Effector memory CD4-positive, alpha-beta T cell (primary cell): ENCODE measurements around the gene EFHD2.
"Not testable (repeated sequence)": the region's sequence is repeated elsewhere in the genome, so short reads cannot be mapped to it uniquely, and the experiment has no call there.

Experiments used
- DNase-seq, 3 donors: peaks; one replicate each; pipeline ENCODE4 v3.0.0-alpha.2; 2020
- H3K27ac ChIP-seq: 2 replicates; pipeline ENCODE4 v1.7.0; 2013; ENCODE audit warnings: mild to moderate bottlenecking, low read length, moderate library complexity; ENCODE audit not compliant: insufficient read depth, poor library complexity, severe bottlenecking
- H3K27me3 ChIP-seq: replicated peaks from 2 replicates; pipeline ENCODE4 v1.7.0; 2013; ENCODE audit warnings: mild to moderate bottlenecking, low read length; ENCODE audit not compliant: insufficient read depth, control insufficient read depth, poor library complexity, severe bottlenecking
- H3K36me3 ChIP-seq: 2 replicates; pipeline ENCODE4 v1.7.0; 2013; ENCODE audit warnings: mild to moderate bottlenecking, low read length, moderate library complexity; ENCODE audit not compliant: control insufficient read depth, insufficient read depth
- H3K4me1 ChIP-seq: 2 replicates; pipeline ENCODE4 v1.7.0; 2013; ENCODE audit warnings: low read length, mild to moderate bottlenecking; ENCODE audit not compliant: control insufficient read depth, insufficient read depth, poor library complexity, severe bottlenecking
- H3K4me3 ChIP-seq: 2 replicates; pipeline ENCODE4 v1.7.0; 2013; ENCODE audit warnings: low read length, low read depth, mild to moderate bottlenecking; ENCODE audit not compliant: insufficient read depth, poor library complexity, severe bottlenecking
- H3K9me3 ChIP-seq: 2 replicates; pipeline ENCODE4 v1.7.0; 2013; ENCODE audit warnings: mild to moderate bottlenecking, low read length, moderate library complexity; ENCODE audit not compliant: control insufficient read depth

The EFHD2 gene

DNA sequence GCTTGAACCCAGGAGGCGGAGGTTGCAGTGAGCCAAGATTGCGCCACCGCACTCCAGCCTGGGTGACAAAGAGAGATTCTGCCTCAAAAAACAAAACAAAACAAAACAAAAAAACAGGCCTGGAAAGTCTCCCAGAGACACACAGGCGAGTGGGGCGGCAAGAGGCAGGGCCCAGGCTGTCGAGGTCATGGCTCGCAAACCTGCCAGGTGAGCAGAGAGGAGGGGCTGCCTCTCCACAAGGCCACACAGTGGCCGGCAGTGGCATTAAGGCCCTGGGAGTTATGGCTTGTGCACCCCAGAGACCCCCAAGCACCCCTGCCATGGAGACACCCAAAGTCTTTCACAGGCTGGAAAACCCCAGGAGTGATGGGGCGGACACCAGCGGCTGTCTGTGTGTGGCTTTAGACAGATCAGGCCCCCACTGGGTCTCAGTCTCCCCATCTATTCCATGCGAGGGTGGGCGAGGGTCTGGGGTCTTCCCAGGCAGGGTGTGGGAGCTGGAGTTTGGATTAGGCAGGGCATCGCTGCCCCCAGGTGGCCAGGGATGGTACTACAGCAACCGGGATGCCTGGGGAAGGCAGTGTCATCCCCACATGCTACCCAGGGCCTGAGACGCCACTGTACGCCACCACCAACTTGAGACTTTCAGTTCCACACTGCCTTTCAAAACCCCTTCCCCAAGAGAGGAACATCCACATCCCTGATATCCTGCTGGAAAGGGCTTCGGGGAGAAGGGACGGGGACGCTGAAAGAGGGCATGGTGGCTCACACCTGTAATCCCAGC lies 21.3 kb downstream of the EFHD2 start:
- Histone ChIP-seq H3K4me1 (no peaks in the 10 kb centered on the region), H3K4me3 (no peak overlapping the region), H3K36me3 (peaks cover 30% of the 10 kb centered on the region), H3K27ac (peak overlapping the region; percentile 46), H3K27me3 (no peaks in the 10 kb centered on the region), H3K9me3 (no peaks in the 10 kb centered on the region)
- peak; percentile 49 to 55 (median 54) for DNase-seq

DNA sequence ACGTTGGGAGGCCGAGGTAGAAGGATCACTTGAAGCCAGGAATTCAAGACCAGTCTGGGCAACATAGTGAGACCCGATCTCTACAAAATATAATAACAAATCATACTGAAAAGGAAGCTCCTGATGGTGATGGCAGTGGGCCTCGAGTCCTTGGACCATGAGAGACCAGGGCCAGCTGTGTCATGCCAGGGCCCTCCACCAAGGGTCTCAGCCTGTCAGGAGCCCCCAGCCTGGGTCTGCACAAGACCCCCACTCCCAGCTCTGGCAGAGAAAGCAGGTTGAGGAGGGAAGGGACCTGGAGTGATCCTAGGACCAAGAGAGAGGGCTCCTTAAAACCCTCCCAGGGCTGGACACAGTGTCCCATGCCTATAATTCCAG lies 21.9 kb downstream of the EFHD2 start:
- Histone ChIP-seq H3K27me3 (no peaks in the 10 kb centered on the region), H3K9me3 (no peaks in the 10 kb centered on the region), H3K36me3 (peaks cover 25% of the 10 kb centered on the region), H3K27ac (no peak overlapping the region), H3K4me1 (no peaks in the 10 kb centered on the region), H3K4me3 (no peak overlapping the region)
- no peak for DNase-seq

DNA sequence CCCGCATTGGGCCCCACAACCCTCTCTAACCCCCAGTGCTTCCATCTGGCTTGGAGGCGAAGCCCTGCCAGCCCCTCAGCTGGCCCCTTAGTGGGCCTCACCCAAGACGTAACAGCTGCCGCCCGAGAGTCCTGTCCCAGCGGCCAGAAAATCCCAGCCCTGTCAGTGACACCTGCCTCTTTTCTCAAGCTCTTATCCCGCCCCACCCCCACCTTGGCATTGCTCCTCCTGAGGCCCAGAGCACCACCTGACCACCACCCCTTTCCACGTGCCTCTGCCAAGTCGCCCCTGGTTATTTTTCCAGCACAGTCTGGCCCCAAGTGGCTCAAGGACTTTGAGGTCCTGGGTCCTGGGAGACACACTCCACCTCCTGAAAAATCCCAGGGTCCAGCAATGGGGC lies 22.6 kb downstream of the EFHD2 start:
- peaks cover 24% of the 10 kb centered on the region for H3K36me3 ChIP-seq
- H3K27me3 ChIP-seq = no peaks in the 10 kb centered on the region
- DNase-seq = no peak
- H3K4me3 ChIP-seq = no peak overlapping the region
- no peaks in the 10 kb centered on the region for H3K4me1 ChIP-seq
- no peaks in the 10 kb centered on the region for H3K9me3 ChIP-seq
- no peak overlapping the region for H3K27ac ChIP-seq

DNA sequence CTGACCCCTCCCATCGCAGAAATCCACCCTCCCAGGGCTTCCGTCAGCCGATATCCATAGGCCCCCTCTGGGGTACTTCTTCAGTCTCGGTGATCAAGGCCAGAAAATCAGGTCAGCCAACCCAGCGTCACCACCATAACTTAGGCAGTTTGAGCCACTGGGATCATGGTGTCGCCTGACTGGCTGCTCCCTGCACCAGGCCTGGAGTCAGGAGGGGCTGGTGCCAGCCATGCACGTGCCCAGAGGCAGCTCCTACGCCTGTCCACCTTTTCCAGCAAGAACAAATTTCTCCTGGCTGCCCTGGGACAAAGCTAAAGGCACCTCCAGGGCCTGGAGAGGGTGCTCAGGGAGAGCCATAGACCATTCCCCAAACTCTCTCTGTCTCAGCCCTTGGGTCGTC lies 23.8 kb downstream of the EFHD2 start:
- H3K27ac ChIP-seq = no peak overlapping the region
- H3K4me3 ChIP-seq = no peak overlapping the region
- no peak for DNase-seq

DNA sequence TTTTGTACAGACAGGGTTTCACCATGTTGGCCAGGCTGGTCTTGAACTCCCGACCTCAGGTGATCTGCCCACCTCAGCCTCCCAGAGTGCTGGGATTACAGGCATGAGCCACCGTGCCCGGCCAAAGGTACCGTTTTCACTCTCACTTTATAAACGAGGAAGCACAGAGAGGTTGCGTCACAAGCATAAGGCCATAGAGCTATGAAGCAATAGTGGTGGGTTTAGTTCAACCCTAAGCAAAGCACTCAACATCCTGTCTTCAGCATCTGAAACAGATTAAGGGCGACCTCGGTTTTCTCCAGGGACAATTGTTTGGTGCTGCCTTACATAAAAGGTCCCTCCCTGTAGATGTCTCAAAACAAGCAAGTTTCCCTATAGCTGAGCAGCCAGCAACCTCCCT lies 25.1 kb downstream of the EFHD2 start:
- not testable (repeated sequence) for H3K4me3 ChIP-seq, H3K9me3 ChIP-seq, H3K36me3 ChIP-seq, H3K27ac ChIP-seq, H3K4me1 ChIP-seq, H3K27me3 ChIP-seq, DNase-seq

More for the DNA sequence above, 23.8 kb downstream of the EFHD2 start:
- H3K4me1 ChIP-seq = no peaks in the 10 kb centered on the region
- H3K27me3 ChIP-seq = no peaks in the 10 kb centered on the region
- H3K36me3 ChIP-seq = peaks cover 15% of the 10 kb centered on the region
- no peaks in the 10 kb centered on the region for H3K9me3 ChIP-seq

DNA sequence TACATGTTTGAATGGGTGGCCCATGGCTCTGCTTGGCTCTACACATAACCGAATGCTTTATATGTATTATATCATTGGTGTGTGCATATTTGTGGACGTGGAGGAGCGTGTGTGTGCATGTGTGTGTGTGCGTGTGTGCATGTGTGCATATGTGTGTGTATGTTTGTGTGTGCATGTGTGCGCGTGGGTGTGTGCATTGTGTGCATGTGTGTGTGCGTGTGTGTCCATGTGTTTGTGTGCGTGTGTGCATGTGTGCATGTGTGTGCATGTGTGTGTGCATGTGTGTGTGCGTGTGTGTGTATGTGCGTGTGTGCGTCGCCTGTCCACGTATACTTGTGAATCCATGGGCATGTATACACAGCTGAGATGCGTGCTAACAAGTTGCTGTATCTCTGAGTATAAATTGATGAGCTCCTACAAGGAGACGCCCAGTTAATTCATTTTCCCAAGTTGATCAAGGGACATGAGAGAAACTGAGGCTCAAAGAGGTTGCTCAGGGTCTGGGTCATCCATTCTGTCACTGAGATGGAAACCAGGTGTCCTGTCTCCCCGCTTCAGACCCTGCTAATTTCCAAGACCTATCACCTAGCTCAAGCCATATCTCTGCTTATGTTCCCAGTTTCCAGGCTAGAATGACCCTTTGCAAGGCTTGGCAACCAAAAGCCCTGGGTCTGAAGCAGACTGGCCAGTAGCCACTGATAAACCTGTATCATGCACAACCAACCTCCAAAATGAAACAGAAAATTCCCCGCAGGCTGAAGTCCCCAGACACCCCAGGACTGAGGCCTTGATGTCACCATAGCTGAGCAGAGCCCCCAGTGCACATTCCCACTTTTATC lies 25.8 kb downstream of the EFHD2 start:
- no peak overlapping the region for H3K4me3 ChIP-seq
- no peaks in the 10 kb centered on the region for H3K27me3 ChIP-seq
- no peak for DNase-seq
- H3K27ac ChIP-seq = no peak overlapping the region
- H3K36me3 ChIP-seq = no peaks in the 10 kb centered on the region
- H3K4me1 ChIP-seq = no peaks in the 10 kb centered on the region
- H3K9me3 ChIP-seq = no peaks in the 10 kb centered on the region

DNA sequence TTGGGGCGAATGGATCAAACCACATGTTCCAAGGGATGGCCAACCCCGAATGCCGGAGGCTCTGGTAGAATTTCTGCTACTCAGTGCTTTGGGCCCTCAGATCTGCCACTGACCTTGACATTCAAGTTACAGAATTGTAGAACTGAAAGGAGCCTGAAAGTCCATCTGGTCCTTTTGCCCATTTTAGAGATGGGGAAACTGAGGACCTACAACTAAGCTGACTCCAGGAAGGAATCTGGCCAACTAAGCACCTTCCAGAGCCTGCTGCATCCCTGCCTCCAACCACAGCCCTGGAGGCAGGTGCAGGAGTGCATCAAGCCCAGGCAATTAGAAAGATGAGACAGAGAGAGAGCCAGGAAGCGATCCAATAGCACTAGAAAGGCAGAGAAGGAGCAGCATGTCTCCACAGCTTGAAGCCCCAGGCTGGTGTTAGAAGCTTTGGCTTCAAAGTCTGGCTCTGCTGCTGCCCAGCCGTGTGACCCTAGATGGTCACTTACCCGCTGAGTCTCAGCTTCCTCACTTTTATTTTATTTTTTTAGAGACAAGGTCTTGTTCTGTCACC lies 27.3 kb downstream of the EFHD2 start:
- H3K36me3 ChIP-seq = no peaks in the 10 kb centered on the region
- no peaks in the 10 kb centered on the region for H3K27me3 ChIP-seq
- no peaks in the 10 kb centered on the region for H3K9me3 ChIP-seq
- H3K4me1 ChIP-seq = no peaks in the 10 kb centered on the region
- DNase-seq = no peak
- no peak overlapping the region for H3K4me3 ChIP-seq
- H3K27ac ChIP-seq = no peak overlapping the region

DNA sequence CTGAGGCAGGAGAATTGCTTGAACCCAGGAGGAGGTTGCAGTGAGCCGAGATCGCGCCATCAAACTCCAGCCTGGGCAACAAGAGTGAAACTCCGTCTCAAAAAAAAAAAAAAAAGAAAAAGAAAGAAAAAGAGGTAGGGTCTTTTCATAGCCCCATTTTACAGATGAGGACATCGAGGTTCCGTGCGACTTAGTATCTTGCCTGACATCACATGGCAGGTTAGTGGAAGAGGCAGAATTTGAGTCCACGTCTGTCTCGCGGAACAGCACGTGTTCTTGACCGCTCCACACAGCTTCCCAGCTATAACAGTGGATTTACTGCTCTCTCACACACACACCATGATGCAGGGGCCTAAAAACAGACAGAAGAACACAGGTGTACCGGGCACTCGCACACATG lies 29.6 kb downstream of the EFHD2 start:
- no peak overlapping the region for H3K4me3 ChIP-seq
- H3K36me3 ChIP-seq = no peaks in the 10 kb centered on the region
- DNase-seq = no peak
- H3K27ac ChIP-seq = no peak overlapping the region
- no peaks in the 10 kb centered on the region for H3K9me3 ChIP-seq
- no peaks in the 10 kb centered on the region for H3K27me3 ChIP-seq
- H3K4me1 ChIP-seq = no peaks in the 10 kb centered on the region

DNA sequence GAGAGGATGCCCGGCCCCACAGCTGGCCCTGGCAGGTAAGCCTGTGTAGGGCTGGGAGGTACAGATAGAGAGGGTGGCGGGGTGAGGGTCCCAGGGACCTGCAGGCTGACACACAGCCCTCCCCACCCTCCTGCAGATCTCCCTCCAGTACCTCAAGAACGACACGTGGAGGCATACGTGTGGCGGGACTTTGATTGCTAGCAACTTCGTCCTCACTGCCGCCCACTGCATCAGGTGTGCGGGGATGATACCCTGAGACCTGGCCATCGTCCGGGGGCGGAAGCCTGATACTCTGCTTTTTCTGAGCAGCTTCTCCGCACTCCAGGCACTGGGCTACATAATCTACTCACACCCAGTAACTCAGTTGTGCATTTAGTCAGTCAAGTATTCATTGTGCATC lies 30.7 kb downstream of the EFHD2 start:
- Histone ChIP-seq H3K27ac (no peak overlapping the region), H3K4me1 (no peaks in the 10 kb centered on the region), H3K4me3 (no peak overlapping the region), H3K9me3 (no peaks in the 10 kb centered on the region), H3K36me3 (no peaks in the 10 kb centered on the region), H3K27me3 (no peaks in the 10 kb centered on the region)
- DNase-seq = no peak

DNA sequence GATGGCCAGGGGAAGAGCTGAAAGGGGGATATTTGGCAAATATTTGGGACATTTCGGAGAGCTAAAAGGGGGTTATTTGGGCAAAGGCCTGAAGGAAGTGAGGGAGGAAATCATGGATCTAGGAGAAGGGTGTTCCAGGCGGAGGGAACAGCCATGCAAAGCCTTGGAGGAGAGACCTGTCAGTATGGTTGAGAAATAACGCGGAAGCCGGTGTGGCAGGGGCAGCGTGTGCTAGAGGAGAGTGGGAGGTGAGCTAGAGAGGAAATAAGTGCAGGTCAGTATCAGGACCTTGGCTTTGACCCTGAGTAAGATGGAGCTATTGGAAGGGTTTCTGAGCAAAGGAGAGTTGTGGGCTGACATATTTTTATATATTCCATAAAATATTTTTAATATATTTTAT lies 31.6 kb downstream of the EFHD2 start:
- no peaks in the 10 kb centered on the region for H3K9me3 ChIP-seq
- H3K36me3 ChIP-seq = no peaks in the 10 kb centered on the region
- no peak overlapping the region for H3K4me3 ChIP-seq
- no peaks in the 10 kb centered on the region for H3K27me3 ChIP-seq
- DNase-seq = no peak
- H3K27ac ChIP-seq = no peak overlapping the region
- H3K4me1 ChIP-seq = no peaks in the 10 kb centered on the region
